Measurements from ENCODE around the gene SUGCT.

Gene SUGCT

DNA sequence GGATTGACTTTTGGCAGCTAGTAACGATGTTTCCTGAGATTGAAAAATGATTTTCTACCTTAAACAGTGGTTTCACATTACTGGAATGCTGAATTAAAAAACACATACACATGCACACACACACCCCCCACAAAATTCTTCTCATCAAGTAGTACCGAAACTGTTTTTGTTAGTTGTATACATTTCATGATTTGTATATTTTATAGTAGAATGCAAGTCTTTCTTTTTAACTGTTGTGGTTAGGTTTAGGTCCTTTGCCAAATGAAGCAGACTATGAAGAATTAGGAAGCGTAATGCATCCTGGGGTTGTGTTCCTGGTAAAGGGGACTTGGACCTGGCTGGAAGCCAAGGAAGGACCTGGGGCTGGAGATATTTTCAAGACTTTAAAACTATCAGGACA, 505.8 kb downstream of the SUGCT start:
- no peak overlapping the region for H3K4me3 ChIP-seq (ENCODE audit: low read length)
- DNase-seq (ENCODE audit: low read depth): no peak
- TF ChIP-seq, protein P1, sequence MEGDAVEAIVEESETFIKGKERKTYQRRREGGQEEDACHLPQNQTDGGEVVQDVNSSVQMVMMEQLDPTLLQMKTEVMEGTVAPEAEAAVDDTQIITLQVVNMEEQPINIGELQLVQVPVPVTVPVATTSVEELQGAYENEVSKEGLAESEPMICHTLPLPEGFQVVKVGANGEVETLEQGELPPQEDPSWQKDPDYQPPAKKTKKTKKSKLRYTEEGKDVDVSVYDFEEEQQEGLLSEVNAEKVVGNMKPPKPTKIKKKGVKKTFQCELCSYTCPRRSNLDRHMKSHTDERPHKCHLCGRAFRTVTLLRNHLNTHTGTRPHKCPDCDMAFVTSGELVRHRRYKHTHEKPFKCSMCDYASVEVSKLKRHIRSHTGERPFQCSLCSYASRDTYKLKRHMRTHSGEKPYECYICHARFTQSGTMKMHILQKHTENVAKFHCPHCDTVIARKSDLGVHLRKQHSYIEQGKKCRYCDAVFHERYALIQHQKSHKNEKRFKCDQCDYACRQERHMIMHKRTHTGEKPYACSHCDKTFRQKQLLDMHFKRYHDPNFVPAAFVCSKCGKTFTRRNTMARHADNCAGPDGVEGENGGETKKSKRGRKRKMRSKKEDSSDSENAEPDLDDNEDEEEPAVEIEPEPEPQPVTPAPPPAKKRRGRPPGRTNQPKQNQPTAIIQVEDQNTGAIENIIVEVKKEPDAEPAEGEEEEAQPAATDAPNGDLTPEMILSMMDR (conservative IDR thresholded peaks at IDR 0.05; ENCODE audit: low read depth, low read length): no peak

DNA sequence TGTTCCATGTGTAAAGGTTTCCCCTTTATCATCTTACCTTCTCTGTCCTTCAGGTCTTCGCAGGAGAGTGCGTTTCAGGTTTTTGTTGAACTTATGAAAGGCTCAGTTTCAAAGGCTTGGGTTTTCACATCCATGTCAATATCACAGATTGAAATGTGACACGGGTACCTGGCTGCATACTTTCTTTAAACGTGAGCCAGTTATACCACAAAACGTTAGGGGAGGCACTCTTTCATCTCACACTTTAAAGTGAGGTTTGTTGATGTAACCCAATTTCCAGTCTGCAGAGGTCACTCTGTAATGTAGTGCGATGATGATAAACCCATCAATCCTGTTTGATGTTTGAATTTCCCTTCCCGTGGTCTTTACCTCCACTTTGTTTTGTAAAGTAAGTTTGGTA, 506.9 kb downstream of the SUGCT start:
- no peak overlapping the region for H3K4me3 ChIP-seq (ENCODE audit: low read length)
- DNase-seq (ENCODE audit: low read depth): no peak
- TF ChIP-seq, protein P1 (conservative IDR thresholded peaks at IDR 0.05; ENCODE audit: low read depth, low read length): no peak

DNA sequence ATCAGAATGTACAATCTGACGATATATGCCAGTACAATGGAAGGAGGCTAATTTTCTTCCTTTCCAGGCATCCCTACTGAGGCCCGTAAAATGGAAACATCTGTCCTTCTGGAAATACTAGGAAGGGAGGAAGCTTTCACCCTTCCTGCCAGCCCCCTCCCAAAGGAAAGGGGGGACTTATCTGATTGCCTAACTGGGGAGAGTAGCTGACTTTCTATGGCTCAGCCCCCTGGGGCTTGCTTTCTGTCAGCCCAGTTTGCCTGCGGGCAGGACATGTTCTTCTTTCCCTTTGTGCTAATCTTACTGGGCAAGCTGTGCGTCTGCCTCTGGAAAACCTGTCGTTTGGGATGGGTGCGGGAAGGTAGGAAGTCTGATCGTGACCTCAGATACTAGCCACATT, 508.9 kb downstream of the SUGCT start:
- no peak for DNase-seq (ENCODE audit: low read depth)
- TF ChIP-seq, protein P1 (conservative IDR thresholded peaks at IDR 0.05; ENCODE audit: low read depth, low read length): no peak
- no peak overlapping the region for H3K4me3 ChIP-seq (ENCODE audit: low read length)

DNA sequence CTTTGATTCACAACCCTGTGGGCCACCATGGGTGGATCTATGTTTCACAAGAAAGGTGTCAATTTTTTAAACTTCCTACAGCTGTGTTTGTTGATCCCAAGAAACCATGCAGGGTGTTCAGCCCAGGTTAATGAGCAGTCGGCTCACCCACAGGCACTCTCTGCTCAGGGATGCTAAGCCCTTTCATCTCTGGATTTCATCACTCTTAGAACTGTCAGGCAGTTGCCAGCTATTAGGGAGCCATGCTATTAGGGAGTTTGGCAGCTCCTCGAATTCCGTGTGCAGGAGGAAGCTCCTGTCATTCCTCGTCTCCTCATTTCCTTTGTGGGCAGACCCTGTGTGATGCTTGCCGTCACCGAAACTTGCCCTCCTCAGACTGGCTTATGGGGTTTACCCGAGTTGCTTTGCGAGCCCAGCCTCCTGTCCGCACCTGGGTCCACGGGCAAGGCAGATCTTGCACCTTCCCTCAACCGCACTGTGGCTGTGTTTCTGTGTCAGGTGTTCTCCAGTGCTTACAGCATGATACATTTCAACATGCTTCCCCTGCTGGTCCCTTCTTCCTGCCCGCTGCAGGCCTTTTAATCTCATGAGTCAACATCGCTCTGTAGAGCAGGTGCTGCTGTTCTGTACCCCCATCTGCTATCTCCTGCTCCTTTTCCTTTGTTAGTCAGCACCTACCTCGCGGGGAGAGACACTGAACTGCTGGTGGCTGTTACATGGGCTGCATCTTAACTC, 509.8 kb downstream of the SUGCT start:
- no peak overlapping the region for H3K4me3 ChIP-seq (ENCODE audit: low read length)
- no peak for DNase-seq (ENCODE audit: low read depth)
- TF ChIP-seq, protein P1 (conservative IDR thresholded peaks at IDR 0.05; ENCODE audit: low read depth, low read length): no peak

DNA sequence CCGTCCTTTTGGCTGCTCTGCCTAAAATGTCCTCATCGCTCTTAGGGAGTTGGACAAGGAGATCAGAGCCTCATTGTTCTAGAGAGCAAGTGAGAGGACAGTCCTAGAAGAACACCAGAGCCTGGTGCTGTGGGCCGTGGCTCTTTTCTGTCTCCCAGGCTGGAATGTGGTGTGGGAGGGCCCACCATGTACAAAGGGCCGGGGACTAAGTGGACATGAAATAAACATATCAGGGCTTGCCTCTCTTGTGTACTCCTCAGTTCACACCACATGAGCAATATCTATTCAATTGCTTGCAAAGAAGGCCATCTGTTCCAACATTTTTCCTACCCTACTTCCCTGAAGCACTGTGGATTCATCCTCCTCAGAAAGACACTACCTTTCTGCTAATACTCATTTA, 510.4 kb downstream of the SUGCT start:
- H3K4me3 ChIP-seq (ENCODE audit: low read length): no peak overlapping the region
- TF ChIP-seq, protein P1 (conservative IDR thresholded peaks at IDR 0.05; ENCODE audit: low read depth, low read length): no peak
- no peak for DNase-seq (ENCODE audit: low read depth)

DNA sequence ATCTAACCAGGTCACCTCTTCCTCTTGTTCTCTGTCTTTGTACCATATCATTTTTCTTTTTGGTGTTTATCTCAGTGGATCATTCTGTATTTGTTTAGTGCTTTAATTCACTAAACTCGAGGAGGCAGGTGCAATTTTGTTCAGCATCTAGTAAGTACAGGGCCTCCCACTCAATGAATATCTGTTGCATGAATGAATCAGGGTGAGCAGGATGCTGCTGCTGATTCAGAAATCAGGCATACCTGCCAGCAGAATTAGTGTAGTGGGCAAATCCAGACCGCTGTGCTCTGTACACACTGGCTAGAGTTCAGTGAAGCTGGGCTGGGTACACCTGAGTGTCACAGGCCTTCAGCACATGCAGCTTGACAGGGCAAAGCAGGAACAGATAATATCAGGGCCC, 511.9 kb downstream of the SUGCT start:
- no peak for DNase-seq (ENCODE audit: low read depth)
- no peak overlapping the region for H3K4me3 ChIP-seq (ENCODE audit: low read length)
- TF ChIP-seq, protein P1 (conservative IDR thresholded peaks at IDR 0.05; ENCODE audit: low read depth, low read length): no peak

DNA sequence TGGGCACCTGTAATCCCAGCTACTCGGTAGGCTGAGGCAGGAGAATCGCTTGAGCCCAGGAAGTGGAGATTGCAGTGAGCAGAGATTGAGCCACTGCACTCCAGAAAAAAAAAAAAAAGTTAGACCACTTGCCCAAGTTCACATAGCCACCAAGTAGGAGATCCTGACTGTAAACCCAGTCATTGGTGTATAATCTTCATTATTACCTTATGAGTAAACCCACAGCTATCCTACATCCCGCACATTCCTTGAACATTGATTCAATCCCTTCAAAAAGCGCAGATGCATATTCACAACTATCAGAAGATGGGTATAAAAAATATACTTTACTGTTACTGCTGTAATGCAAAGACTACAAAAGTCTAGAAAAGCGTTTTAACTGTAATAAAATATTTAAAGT, 512.9 kb downstream of the SUGCT start:
- no peak for DNase-seq (ENCODE audit: low read depth)
- TF ChIP-seq, protein P1 (conservative IDR thresholded peaks at IDR 0.05; ENCODE audit: low read depth, low read length): no peak
- H3K4me3 ChIP-seq (ENCODE audit: low read length): no peak overlapping the region

Data from retinal pigment epithelial cell (primary cell).